AG09309 (cell line): ENCODE data around the gene USP47.

Experiments
- DNase-seq: peaks from one replicate; pipeline ENCODE4 v3.0.0-alpha.2; 2010; ENCODE audit warnings: low read depth
- H3K4me3 ChIP-seq: 2 replicates; pipeline ENCODE4 v1.5.1; 2011; ENCODE audit warnings: mild to moderate bottlenecking, low read depth, low read length, moderate library complexity; ENCODE audit not compliant: control insufficient read depth
- TF ChIP-seq, protein P1 (sequence below): IDR thresholded peaks from 2 replicates; pipeline ENCODE4 v1.5.1; 2011; ENCODE audit warnings: mild to moderate bottlenecking, low read depth, low read length, inconsistent platforms; ENCODE audit not compliant: insufficient read depth, control insufficient read depth; ENCODE audit errors: missing control alignments

USP47 gene

DNA sequence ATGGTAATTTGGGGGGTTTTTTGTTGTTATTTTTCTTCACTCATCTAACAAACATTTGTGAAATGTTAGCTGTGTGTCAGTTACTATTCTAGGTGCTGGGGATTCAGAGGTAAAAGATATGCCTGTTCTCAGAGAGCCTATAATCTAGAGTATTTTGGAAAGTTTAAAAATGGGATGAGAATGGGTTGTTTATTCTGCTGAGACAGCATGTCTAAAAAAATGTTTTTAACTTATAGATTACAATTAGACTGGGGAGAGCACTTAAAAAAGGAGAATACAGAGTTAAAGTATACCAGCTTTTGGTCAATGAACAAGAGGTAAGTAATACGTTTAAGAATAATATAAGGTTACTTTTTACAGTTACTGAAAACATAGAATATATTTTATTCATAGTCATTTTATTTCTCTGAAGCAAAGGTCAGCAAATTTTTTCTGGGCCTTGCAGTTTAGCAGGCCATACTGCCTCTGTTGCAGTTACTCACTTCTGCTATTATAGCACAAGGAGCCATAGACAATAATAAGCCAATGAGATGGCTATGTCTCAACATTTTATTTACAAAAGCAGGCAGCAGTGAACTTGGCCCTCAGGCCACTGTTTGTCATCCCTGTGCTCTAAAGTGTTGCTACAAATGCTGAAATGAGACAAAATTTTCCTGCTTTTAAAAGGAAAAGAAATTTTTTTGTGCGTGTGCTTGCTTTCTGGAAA lies 106.6 kb downstream of the USP47 start:
- TF ChIP-seq, protein P1, sequence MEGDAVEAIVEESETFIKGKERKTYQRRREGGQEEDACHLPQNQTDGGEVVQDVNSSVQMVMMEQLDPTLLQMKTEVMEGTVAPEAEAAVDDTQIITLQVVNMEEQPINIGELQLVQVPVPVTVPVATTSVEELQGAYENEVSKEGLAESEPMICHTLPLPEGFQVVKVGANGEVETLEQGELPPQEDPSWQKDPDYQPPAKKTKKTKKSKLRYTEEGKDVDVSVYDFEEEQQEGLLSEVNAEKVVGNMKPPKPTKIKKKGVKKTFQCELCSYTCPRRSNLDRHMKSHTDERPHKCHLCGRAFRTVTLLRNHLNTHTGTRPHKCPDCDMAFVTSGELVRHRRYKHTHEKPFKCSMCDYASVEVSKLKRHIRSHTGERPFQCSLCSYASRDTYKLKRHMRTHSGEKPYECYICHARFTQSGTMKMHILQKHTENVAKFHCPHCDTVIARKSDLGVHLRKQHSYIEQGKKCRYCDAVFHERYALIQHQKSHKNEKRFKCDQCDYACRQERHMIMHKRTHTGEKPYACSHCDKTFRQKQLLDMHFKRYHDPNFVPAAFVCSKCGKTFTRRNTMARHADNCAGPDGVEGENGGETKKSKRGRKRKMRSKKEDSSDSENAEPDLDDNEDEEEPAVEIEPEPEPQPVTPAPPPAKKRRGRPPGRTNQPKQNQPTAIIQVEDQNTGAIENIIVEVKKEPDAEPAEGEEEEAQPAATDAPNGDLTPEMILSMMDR = no peak
- no peak for DNase-seq
- no peak overlapping the region for H3K4me3 ChIP-seq

DNA sequence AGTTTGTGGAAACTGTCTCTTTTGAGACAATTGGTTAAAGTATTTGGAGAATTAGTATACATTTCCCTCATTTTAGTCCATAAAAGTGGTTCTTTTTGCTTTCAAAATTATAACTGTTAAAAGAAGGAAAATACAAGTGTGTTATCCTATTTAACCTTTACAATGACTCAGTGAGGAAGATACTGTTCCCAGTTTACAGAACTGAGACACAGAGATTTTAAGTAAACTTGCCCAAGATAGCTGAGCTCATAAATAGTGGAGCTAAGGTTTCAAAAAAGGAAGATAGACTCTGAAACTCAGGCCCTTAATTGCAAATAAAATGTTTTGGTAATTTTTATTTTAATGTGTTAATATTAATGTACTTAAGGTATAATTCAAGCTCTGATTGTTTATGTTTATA lies 107.7 kb downstream of the USP47 start:
- no peak for DNase-seq
- TF ChIP-seq, protein P1 = no peak
- no peak overlapping the region for H3K4me3 ChIP-seq

DNA sequence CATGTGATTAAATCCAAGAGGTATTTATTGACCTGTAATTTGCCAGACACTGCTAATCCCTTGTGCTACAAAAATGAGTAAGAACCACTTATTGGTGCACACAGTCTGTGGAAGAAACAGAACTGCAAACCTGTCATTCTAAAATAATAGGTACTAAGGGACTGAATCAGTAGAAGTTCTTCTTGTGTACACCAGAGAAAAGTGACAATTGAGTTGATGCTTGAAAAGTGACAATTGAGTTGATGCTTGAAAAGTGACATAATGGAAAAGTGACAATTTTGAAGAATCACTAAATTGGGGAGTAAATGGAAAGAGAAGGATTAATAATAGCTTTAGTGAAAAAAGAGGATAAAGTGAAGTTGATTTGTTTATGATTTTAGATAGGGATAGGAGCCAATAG lies 110.3 kb downstream of the USP47 start:
- TF ChIP-seq, protein P1 = no peak
- no peak overlapping the region for H3K4me3 ChIP-seq
- no peak for DNase-seq

DNA sequence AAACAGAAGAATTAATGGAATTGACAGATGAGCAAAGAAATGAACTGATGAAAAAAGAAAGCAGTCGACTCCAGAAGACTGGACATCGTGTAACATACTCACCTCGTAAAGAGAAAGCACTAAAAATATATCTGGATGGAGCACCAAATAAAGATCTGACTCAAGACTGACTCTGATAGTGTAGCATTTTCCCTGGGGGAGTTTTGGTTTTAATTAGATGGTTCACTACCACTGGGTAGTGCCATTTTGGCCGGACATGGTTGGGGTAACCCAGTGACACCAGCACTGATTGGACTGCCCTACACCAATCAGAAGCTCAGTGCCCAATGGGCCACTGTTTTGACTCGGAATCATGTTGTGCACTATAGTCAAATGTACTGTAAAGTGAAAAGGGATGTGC lies 114.2 kb downstream of the USP47 start:
- no peak for DNase-seq
- H3K4me3 ChIP-seq = no peak overlapping the region
- TF ChIP-seq, protein P1 = no peak

DNA sequence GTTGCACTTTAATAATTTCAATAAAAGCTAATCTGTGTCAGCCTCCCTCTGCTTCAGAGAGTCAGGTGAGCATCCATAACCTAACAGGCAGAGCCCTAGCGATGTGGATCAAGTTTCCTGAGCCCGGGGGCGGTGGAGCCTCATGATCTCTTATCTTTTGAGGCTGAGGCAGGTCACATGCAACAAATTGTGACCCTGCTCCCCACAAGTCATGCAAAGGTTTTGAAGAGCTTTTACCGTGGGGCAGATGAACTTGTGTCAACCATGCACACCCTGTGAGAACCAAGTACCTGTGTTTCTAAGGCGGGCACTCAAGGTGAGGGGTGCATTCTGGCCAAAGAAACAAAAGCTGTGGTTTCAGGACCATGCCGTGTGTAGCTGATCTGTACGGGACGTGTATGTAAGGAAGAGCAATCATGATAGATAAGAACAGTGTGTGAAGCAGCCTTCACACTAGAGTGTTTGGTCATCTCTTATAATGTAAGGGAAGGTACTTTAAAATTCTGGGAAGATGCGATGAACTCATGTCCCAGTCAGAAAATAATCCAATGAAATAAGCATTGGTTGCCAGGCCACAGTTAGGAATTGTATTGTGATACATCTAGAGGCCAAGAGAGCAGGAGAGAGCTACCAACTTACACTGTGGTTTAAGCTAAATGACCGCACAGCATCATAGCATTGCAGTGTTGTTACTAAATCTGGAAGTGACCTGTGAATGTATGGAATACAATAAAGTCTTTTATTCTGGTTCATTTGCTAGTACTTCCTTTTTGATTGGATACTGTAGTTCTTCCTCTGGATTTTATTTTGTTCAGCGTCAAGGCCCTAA lies 116.8 kb downstream of the USP47 start:
- DNase-seq = no peak
- TF ChIP-seq, protein P1 = no peak
- H3K4me3 ChIP-seq = no peak overlapping the region

DNA sequence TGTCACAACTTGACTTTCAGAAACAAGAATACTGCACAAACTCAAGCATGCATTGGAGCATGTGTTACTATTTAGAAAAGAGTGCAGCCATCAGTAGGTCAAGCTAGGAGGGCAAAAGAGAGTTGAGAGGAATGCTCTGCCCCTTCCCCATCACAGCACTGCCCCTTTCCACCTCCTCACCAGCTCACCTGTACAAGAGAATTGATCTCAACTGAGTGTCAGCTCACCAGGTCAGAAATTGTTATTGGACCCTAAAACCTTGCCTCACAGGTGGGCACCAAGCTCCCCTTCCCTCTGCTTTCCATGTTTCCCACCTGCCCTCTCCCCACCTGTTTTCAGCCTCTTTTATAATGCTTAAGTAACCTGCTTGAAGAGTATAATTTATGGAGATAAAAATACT lies 117.8 kb downstream of the USP47 start:
- no peak for DNase-seq
- TF ChIP-seq, protein P1 = no peak
- H3K4me3 ChIP-seq = no peak overlapping the region
